Measurements from ENCODE around the gene DUOX2.
"Not testable (repeated sequence)": the region's sequence is repeated elsewhere in the genome, so short reads cannot be mapped to it uniquely, and the experiment has no call there.

Gene DUOX2

GRCh38 chr15:45106002-45106790, 7.8 kb downstream of the DUOX2 start:
- H3K4me1 ChIP-seq (ENCODE audit: control insufficient read depth in 1 of 2, insufficient read depth in 2 of 2, low read length in 2 of 2) = no peaks in the 10 kb centered on the region
- H3K4me3 ChIP-seq (ENCODE audit: low read depth in 1 of 2, low read length in 2 of 2) = no peak overlapping the region
- H3K27me3 ChIP-seq (ENCODE audit: low read depth, low read length) = peaks cover 16% of the 10 kb centered on the region
- H3K9me3 ChIP-seq (ENCODE audit: control insufficient read depth in 1 of 2, low read length in 2 of 2) = no peaks in the 10 kb centered on the region
- no peaks in the 10 kb centered on the region for H3K36me3 ChIP-seq (ENCODE audit: control insufficient read depth in 1 of 2, insufficient read depth in 2 of 2, low read length in 2 of 2)
- H3K27ac ChIP-seq (ENCODE audit: low read length) = no peak overlapping the region

- Histone ChIP-seq H3K4me1 (ENCODE audit: control insufficient read depth in 1 of 2, insufficient read depth in 2 of 2, low read length in 2 of 2) (no peaks in the 10 kb centered on the region), H3K9me3 (ENCODE audit: control insufficient read depth in 1 of 2, low read length in 2 of 2) (no peaks in the 10 kb centered on the region), H3K4me3 (ENCODE audit: low read depth in 1 of 2, low read length in 2 of 2) (no peak overlapping the region), H3K36me3 (ENCODE audit: control insufficient read depth in 1 of 2, insufficient read depth in 2 of 2, low read length in 2 of 2) (no peaks in the 10 kb centered on the region), H3K27ac (ENCODE audit: low read length) (no peak overlapping the region), H3K27me3 (ENCODE audit: low read depth, low read length) (peaks cover 15% of the 10 kb centered on the region)
Observed at GRCh38 chr15:45105586-45105985, 8.4 kb downstream of the DUOX2 start.

- H3K27ac ChIP-seq (ENCODE audit: low read length); H3K27me3 ChIP-seq (ENCODE audit: low read depth, low read length); H3K9me3 ChIP-seq (ENCODE audit: control insufficient read depth in 1 of 2, low read length in 2 of 2); H3K4me1 ChIP-seq (ENCODE audit: control insufficient read depth in 1 of 2, insufficient read depth in 2 of 2, low read length in 2 of 2); H3K36me3 ChIP-seq (ENCODE audit: control insufficient read depth in 1 of 2, insufficient read depth in 2 of 2, low read length in 2 of 2); H3K4me3 ChIP-seq (ENCODE audit: low read depth in 1 of 2, low read length in 2 of 2): not testable (repeated sequence)
Observed at GRCh38 chr15:45104170-45104569, 9.8 kb downstream of the DUOX2 start.

- Histone ChIP-seq H3K27me3 (ENCODE audit: low read depth, low read length) (no peaks in the 10 kb centered on the region), H3K9me3 (ENCODE audit: control insufficient read depth in 1 of 2, low read length in 2 of 2) (no peaks in the 10 kb centered on the region), H3K27ac (ENCODE audit: low read length) (no peak overlapping the region), H3K4me1 (ENCODE audit: control insufficient read depth in 1 of 2, insufficient read depth in 2 of 2, low read length in 2 of 2) (no peaks in the 10 kb centered on the region), H3K4me3 (ENCODE audit: low read depth in 1 of 2, low read length in 2 of 2) (no peak overlapping the region), H3K36me3 (ENCODE audit: control insufficient read depth in 1 of 2, insufficient read depth in 2 of 2, low read length in 2 of 2) (no peaks in the 10 kb centered on the region)
Observed at GRCh38 chr15:45102226-45102625, 11.7 kb downstream of the DUOX2 start.

- no peaks in the 10 kb centered on the region for H3K4me1 ChIP-seq (ENCODE audit: control insufficient read depth in 1 of 2, insufficient read depth in 2 of 2, low read length in 2 of 2)
Observed at GRCh38 chr15:45101749-45102148, 12.2 kb downstream of the DUOX2 start.

GRCh38 chr15:45100884-45101625, 12.9 kb downstream of the DUOX2 start:
- H3K36me3 ChIP-seq (ENCODE audit: control insufficient read depth in 1 of 2, insufficient read depth in 2 of 2, low read length in 2 of 2) = no peaks in the 10 kb centered on the region

More at GRCh38 chr15:45101749-45102148, 12.2 kb downstream of the DUOX2 start:
- no peak overlapping the region for H3K4me3 ChIP-seq (ENCODE audit: low read depth in 1 of 2, low read length in 2 of 2)
- no peaks in the 10 kb centered on the region for H3K9me3 ChIP-seq (ENCODE audit: control insufficient read depth in 1 of 2, low read length in 2 of 2)
- H3K36me3 ChIP-seq (ENCODE audit: control insufficient read depth in 1 of 2, insufficient read depth in 2 of 2, low read length in 2 of 2) = no peaks in the 10 kb centered on the region
- no peaks in the 10 kb centered on the region for H3K27me3 ChIP-seq (ENCODE audit: low read depth, low read length)
- H3K27ac ChIP-seq (ENCODE audit: low read length) = no peak overlapping the region

GRCh38 chr15:45099549-45100165, 14.3 kb downstream of the DUOX2 start:
- Histone ChIP-seq H3K4me3 (ENCODE audit: low read depth in 1 of 2, low read length in 2 of 2) (no peak overlapping the region), H3K27ac (ENCODE audit: low read length) (no peak overlapping the region), H3K4me1 (ENCODE audit: control insufficient read depth in 1 of 2, insufficient read depth in 2 of 2, low read length in 2 of 2) (no peaks in the 10 kb centered on the region), H3K27me3 (ENCODE audit: low read depth, low read length) (no peaks in the 10 kb centered on the region), H3K36me3 (ENCODE audit: control insufficient read depth in 1 of 2, insufficient read depth in 2 of 2, low read length in 2 of 2) (no peaks in the 10 kb centered on the region), H3K9me3 (ENCODE audit: control insufficient read depth in 1 of 2, low read length in 2 of 2) (no peaks in the 10 kb centered on the region)

More at GRCh38 chr15:45100884-45101625, 12.9 kb downstream of the DUOX2 start:
- Histone ChIP-seq H3K9me3 (ENCODE audit: control insufficient read depth in 1 of 2, low read length in 2 of 2) (no peaks in the 10 kb centered on the region), H3K27me3 (ENCODE audit: low read depth, low read length) (no peaks in the 10 kb centered on the region), H3K4me1 (ENCODE audit: control insufficient read depth in 1 of 2, insufficient read depth in 2 of 2, low read length in 2 of 2) (no peaks in the 10 kb centered on the region), H3K4me3 (ENCODE audit: low read depth in 1 of 2, low read length in 2 of 2) (no peak overlapping the region), H3K27ac (ENCODE audit: low read length) (no peak overlapping the region)

GRCh38 chr15:45097466-45097865, 16.5 kb downstream of the DUOX2 start:
- no peaks in the 10 kb centered on the region for H3K36me3 ChIP-seq (ENCODE audit: control insufficient read depth in 1 of 2, insufficient read depth in 2 of 2, low read length in 2 of 2)
- no peak overlapping the region for H3K27ac ChIP-seq (ENCODE audit: low read length)
- H3K4me1 ChIP-seq (ENCODE audit: control insufficient read depth in 1 of 2, insufficient read depth in 2 of 2, low read length in 2 of 2) = no peaks in the 10 kb centered on the region
- H3K9me3 ChIP-seq (ENCODE audit: control insufficient read depth in 1 of 2, low read length in 2 of 2) = no peaks in the 10 kb centered on the region
- no peaks in the 10 kb centered on the region for H3K27me3 ChIP-seq (ENCODE audit: low read depth, low read length)
- H3K4me3 ChIP-seq (ENCODE audit: low read depth in 1 of 2, low read length in 2 of 2) = no peak overlapping the region

- H3K27me3 ChIP-seq (ENCODE audit: low read depth, low read length) = no peaks in the 10 kb centered on the region
- H3K36me3 ChIP-seq (ENCODE audit: control insufficient read depth in 1 of 2, insufficient read depth in 2 of 2, low read length in 2 of 2) = no peaks in the 10 kb centered on the region
- H3K9me3 ChIP-seq (ENCODE audit: control insufficient read depth in 1 of 2, low read length in 2 of 2) = no peaks in the 10 kb centered on the region
- no peaks in the 10 kb centered on the region for H3K4me1 ChIP-seq (ENCODE audit: control insufficient read depth in 1 of 2, insufficient read depth in 2 of 2, low read length in 2 of 2)
- H3K27ac ChIP-seq (ENCODE audit: low read length) = no peak overlapping the region
- no peak overlapping the region for H3K4me3 ChIP-seq (ENCODE audit: low read depth in 1 of 2, low read length in 2 of 2)
Observed at GRCh38 chr15:45095661-45096060, 18.3 kb downstream of the DUOX2 start.

GRCh38 chr15:45094358-45094730, 19.6 kb downstream of the DUOX2 start:
- H3K27ac ChIP-seq (ENCODE audit: low read length) = no peak overlapping the region
- H3K4me1 ChIP-seq (ENCODE audit: control insufficient read depth in 1 of 2, insufficient read depth in 2 of 2, low read length in 2 of 2) = no peaks in the 10 kb centered on the region
- no peak overlapping the region for H3K4me3 ChIP-seq (ENCODE audit: low read depth in 1 of 2, low read length in 2 of 2)
- no peaks in the 10 kb centered on the region for H3K27me3 ChIP-seq (ENCODE audit: low read depth, low read length)
- no peaks in the 10 kb centered on the region for H3K36me3 ChIP-seq (ENCODE audit: control insufficient read depth in 1 of 2, insufficient read depth in 2 of 2, low read length in 2 of 2)
- no peaks in the 10 kb centered on the region for H3K9me3 ChIP-seq (ENCODE audit: control insufficient read depth in 1 of 2, low read length in 2 of 2)

- Histone ChIP-seq H3K4me1 (ENCODE audit: control insufficient read depth in 1 of 2, insufficient read depth in 2 of 2, low read length in 2 of 2) (no peaks in the 10 kb centered on the region), H3K4me3 (ENCODE audit: low read depth in 1 of 2, low read length in 2 of 2) (no peak overlapping the region), H3K36me3 (ENCODE audit: control insufficient read depth in 1 of 2, insufficient read depth in 2 of 2, low read length in 2 of 2) (no peaks in the 10 kb centered on the region), H3K27me3 (ENCODE audit: low read depth, low read length) (no peaks in the 10 kb centered on the region), H3K9me3 (ENCODE audit: control insufficient read depth in 1 of 2, low read length in 2 of 2) (no peaks in the 10 kb centered on the region), H3K27ac (ENCODE audit: low read length) (no peak overlapping the region)
Observed at GRCh38 chr15:45093622-45094357, 20.2 kb downstream of the DUOX2 start.
